ENCODE measurements around the gene ZSWIM4.
"Not testable (repeated sequence)": the region's sequence is repeated elsewhere in the genome, so short reads cannot be mapped to it uniquely, and the experiment has no call there.

The ZSWIM4 gene

DNA sequence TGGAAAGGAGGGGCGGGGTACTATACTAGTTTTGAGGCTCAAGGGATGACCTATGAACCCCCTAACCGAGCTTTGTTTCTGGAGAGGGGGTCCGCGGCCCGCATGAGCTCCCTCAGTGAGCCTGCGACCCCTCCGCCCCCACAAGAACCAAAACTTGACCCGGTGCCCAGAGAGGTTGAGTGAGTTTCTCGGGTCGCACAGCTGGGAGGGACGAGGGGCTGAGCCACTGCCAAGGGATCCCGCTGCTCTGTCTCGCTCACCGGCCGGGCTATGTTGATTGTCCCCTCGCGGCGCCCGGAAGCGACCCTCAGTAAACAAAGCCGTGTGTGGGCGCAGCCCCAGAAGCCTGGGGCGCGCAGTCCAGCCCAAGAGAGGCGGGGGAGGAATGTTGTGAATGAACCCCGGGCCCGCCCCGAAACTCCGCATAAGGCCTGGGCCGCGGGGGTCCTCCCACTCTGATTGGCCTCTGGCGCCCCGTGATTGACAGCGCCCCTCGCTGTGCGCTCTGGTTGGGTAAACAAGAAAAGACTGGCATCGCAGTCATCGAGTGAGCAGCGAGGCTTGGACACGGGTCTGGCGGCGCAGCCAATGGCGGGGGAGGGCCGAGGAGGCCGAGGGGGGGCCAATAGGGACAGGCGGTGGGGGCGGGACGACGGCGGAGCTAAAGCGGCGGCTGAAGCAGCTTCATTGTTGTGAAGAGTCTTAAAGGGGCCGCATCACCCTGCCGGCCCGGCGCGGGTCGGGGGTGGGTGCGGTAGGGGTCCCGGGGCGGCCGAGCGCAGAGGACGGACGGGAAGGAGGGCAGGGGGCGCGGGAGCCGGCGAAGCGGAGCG, at the start of gene ZSWIM4:
Gene ZSWIM4 (plus strand): TSS at position 687 of the 833 bp plus-strand sequence. CDS start 206 bp downstream, outside the sequence.
- peak; percentile 97 to 99 for DNase-seq

GRCh38 chr19:13747098-13747453, 48.2 kb upstream of the ZSWIM4 start:
- no peak for DNase-seq

- DNase-seq, result peak; percentile 7 to 22
Measured at GRCh38 chr19:13748169-13748828, 46.9 kb upstream of the ZSWIM4 start.

DNA sequence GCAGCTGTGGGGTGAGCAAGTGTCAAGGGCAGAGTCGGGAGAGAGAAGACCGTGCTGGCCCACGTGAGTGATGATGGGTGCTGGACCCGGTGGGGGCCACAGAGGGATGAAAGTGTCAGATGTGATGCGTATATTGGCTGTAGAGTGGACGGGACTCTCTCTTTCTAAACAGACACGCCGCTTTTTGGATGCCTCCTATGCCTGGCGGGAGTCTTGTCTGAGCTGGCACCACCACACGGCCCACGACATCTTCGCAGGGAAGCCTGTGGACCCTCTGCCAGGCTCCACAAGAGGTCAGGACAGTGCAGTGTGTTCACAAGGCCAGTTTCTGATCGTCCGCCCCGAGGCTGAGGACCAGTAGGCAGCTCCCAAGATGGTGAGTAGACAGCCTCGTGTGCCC, 43.8 kb upstream of the ZSWIM4 start:
- no peak for DNase-seq

DNA sequence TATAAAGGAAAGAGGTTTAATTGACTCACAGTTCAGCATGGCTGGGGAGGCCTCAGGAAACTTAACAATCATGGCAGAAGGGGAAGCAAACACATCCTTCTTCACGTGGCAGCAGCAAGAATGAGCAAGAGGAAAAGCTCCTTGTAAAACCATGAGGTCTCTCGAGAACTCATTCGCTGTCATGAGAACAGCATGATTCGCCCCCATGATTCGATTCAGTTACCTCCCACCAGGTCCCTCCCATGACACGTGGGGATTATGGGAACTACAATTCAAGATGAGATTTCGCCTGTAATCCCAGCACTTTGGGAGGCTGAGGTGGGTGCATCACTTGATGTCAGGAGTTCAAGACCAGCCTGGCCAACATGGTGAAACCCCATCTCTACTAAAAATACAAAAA, 41.6 kb upstream of the ZSWIM4 start:
- DNase-seq, result not testable (repeated sequence)

GRCh38 chr19:13756210-13756609, 39.0 kb upstream of the ZSWIM4 start:
- no peak for DNase-seq

DNA sequence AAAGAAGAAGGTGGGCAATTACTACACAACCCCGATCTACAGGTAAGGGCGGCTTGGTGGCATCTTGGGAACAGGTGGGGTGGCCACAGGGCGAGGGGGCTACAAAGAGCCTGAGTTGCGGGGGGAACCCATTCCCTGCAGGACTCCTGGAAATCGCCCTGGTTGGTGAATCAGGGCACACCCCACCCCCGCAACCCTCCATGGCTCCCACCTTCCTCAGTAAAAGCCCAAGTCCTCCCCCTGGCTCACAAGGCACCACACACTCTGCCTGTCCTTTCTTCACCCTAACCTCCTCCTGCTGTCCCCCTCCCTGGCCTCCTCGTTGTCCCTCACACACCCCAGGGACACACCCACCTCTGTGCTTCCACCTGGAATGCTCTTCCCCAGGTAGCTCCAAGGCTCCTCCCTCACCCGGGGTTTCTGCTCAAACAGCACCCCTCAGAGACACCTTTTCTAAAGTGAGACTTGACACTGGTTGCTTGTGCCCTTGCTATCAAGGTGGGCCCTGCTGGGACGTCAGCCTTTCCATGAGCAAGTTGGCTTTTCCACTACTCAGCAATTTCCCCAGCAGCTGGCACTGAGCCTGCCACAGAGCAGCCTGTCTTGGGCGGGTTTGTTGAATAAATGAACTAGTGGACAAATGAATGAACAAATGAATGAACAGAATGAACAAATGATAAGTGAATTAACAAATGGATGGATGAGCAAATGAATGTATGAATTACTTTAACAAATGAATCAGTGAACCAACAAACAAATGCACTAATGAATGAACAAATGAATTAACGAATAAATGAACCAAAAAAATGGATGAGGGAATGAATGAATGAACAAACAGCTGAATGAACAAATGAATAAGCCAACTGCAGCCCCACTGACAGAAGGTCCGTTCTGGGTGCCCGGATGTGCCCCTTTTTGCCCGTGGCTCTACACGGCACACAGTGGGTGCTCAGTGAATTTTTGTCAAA, 37.2 kb upstream of the ZSWIM4 start:
- no peak for DNase-seq

DNA sequence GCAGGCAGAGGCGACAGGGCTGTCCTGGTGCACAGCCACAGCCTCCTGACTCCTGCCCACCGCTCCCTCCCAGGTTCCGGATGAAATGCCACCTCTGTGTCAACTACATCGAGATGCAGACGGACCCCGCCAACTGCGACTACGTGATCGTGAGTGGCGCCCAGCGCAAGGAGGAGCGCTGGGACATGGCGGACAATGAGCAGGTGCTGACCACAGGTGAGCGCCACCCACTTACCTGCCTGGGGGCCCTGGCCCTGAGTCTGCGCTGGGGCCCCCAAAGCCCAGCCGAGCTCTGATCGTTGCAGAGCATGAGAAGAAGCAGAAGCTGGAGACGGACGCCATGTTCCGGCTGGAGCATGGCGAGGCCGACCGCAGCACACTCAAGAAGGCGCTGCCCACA, 36.4 kb upstream of the ZSWIM4 start:
- DNase-seq, result no peak

GRCh38 chr19:13761423-13761822, 33.8 kb upstream of the ZSWIM4 start:
- DNase-seq, result no peak

DNA sequence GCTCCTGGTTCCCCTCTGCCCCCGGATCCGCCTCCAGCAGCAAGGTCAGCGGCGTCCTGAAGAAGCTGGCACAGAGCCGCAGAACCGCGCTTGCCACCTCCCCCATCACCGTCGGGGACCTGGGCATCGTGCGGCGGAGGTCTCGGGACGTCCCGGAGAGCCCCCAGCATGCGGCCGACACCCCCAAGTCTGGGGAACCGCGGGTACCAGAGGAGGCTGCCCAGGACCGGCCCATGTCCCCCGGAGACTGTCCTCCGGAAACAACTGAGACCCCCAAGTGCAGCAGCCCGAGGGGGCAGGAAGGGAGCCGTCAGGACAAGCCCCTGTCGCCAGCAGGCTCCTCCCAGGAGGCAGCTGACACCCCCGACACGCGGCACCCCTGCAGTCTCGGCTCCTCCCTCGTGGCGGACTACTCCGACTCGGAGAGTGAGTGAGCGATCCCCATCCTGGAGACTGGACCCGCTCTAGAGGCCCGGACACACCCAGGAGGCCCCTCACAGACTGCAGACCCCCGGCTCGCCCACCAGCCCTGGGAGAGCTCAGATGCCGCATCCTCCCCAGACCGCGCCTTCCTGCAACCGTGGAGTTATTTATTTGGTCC, 32.5 kb upstream of the ZSWIM4 start:
- DNase-seq, result no peak

GRCh38 chr19:13763265-13763664, 32.0 kb upstream of the ZSWIM4 start:
- no peak for DNase-seq

DNA sequence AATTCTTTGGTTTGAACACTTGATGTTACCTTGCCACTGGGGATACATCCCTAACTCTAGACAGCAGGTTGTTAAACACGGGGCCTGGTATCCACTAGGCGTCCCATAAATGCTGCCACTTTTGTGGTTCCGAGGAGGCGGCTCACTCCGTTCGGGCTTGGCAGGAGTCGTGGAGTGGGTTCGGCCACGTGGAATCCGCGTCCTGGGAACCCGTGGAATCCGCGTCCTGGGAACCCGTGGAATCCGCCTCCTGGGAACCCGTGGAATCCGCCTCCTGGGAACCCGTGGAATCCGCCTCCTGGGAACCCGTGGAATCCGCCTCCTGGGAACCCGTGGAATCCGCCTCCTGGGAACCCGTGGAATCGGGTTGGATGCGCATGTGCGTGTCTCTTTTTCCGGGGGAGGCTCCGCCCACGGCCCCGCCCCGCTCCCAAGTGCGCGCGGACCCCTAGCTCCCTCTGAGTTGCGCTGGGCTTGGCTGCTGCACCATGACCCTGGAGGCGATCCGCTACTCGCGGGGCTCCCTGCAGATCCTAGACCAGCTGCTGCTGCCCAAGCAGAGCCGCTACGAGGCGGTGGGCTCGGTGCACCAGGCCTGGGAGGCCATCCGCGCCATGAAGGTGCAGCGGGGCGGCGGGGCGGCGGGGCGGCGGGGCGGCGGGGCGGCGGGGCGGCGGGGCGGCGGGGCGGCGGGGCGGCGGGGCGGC, 31.0 kb upstream of the ZSWIM4 start, which contains the start of gene MRI1:
Gene MRI1 (plus strand): TSS at position 422 of the 707 bp plus-strand sequence. CDS start 67 bp downstream, at position 489.
- DNase-seq, result peak; percentile 19 to 55

- DNase-seq, result no peak
Measured at GRCh38 chr19:13764821-13765394, 30.3 kb upstream of the ZSWIM4 start.

DNA sequence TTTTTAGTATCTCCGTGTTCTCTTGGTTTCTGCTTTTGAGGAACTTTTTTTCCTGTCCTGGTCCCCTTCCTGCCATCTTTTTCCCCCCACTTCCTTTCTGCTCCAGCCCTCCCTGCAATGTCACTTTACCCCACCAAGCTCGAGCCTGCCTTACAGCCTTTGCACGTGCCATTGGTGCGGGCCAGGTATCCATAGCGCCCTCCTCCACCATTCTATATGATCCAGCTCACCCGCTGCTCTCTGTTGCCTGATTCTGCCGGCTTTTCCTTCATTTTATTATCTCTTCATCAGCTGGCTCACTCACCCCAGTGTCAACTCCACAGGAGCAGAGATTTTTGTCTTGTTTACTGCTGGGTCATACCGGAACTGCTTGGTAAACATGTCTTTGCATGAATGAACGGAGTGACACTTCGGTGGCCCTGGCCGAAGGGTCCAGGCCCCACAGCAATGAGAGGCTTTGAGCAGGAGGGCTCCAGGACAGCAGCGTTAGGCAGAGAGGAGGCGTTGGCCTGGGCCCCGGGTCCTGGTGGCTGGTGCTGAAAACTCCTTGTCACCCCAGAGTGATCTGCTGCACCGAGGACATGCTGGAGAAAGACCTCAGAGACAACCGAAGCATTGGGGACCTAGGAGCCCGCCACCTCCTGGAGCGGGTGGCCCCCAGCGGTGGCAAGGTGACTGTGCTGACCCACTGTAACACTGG, 29.7 kb upstream of the ZSWIM4 start:
- no peak for DNase-seq

GRCh38 chr19:13766095-13766481, 29.2 kb upstream of the ZSWIM4 start:
- DNase-seq, result no peak

GRCh38 chr19:13768510-13768909, 26.7 kb upstream of the ZSWIM4 start:
- no peak for DNase-seq

DNA sequence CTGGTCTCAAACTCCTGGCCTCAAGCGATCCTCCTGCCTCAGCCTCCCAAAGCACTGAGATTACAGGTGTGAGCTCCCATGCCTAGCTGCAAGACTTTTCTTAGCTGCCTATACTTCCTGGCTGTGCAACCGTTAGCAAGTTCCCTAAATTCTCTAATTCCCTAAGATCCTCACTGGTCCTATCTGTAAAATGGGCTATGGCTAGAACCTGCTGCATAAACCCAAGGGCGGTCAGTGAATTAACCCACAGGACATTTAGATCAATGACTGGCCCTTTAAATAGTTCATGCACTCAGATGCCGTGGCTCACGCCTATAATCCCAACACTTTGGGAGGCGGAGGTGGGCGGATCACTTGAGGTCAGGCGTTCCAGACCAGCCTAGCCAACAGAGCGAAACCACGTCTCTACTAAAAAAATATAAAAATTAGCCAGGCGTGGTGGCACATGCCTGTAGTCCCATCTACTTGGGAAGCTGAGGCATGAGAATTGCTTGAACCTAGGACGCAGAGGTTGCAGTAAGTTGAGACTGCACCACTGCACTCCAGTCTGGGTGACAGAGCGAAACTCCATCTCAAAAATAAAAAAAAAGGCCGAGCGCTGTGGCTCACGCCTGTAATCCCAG, 25.1 kb upstream of the ZSWIM4 start:
- DNase-seq, result no peak

GRCh38 chr19:13774217-13775191, 20.7 kb upstream of the ZSWIM4 start, which contains the start of gene C19orf53:
C19orf53 (plus strand) TSS chr19:13774456; CDS start chr19:13774478, 22 bp downstream.
- peak; percentile 71 to 83 for DNase-seq

DNA sequence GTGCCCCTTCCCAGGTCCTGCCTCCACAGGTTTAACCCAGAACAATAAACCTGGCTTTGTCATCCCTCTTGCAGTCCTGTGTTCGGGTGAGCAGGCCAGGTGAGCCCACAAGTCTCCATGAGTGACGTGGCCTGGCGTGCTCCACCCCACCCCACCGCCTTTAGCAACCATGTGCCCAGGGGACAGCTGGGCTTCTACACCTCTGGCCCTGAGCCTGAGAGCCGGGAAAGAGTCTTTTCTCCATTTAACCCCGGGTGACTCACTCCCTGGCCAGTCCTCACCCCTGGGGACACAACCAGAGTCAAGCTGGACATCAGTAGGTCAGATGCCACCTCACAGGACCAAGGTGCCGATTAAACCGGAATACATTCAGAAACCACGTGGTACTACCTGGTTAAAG, 16.8 kb upstream of the ZSWIM4 start:
- no peak for DNase-seq
